UCSD-AML1 (cell line): Measurements from ENCODE around the gene TNFSF12.

Experiments
- DNase-seq: peaks from one replicate; lab custom pipeline; 2025; ENCODE audit not compliant: unreplicated experiment; lab: John Stamatoyannopoulos, UW

TNFSF12 gene, protein sequence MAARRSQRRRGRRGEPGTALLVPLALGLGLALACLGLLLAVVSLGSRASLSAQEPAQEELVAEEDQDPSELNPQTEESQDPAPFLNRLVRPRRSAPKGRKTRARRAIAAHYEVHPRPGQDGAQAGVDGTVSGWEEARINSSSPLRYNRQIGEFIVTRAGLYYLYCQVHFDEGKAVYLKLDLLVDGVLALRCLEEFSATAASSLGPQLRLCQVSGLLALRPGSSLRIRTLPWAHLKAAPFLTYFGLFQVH

DNA sequence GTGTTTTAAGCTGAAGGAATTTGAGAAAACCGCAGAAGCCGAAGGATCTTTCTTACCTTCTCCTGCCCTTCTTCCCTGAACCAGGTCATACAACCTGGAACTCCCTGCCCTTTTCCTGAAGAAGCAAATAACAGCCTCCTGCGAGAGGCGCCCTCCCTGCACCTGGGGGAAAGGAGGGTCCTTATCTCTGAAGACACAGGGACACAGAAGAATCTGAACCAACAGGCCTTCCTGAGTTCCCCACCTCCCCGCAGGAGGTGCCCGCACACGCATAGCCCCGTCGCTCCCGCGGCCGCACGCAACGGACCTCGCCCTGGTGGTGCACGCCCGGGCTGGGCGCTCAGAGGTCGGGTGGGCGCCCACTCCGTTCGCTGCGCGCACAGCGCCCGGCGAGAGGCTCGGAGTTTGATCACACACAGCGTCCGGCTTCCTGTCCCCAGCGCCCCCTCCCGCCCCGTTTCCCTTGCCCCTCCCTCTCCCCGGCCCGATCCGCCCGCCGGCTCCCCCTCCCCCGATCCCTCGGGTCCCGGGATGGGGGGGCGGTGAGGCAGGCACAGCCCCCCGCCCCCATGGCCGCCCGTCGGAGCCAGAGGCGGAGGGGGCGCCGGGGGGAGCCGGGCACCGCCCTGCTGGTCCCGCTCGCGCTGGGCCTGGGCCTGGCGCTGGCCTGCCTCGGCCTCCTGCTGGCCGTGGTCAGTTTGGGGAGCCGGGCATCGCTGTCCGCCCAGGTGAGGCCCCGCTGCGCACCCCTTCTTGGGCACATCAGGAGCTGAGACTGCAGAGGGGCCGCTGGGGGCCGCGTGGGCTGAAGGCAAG lies at the start of gene TNFSF12:
Gene TNFSF12, plus strand, starts transcription at position 474 of the 816 bp plus-strand sequence. Its CDS starts 96 bp downstream, at position 570.
- peak; percentile 51 for DNase-seq

GRCh38 chr17:7499161-7499560 lies 49.7 kb upstream of the TNFSF12 start:
- DNase-seq, result no peak

- DNase-seq, result no peak
Measured at GRCh38 chr17:7501729-7502128, 47.1 kb upstream of the TNFSF12 start.

DNA sequence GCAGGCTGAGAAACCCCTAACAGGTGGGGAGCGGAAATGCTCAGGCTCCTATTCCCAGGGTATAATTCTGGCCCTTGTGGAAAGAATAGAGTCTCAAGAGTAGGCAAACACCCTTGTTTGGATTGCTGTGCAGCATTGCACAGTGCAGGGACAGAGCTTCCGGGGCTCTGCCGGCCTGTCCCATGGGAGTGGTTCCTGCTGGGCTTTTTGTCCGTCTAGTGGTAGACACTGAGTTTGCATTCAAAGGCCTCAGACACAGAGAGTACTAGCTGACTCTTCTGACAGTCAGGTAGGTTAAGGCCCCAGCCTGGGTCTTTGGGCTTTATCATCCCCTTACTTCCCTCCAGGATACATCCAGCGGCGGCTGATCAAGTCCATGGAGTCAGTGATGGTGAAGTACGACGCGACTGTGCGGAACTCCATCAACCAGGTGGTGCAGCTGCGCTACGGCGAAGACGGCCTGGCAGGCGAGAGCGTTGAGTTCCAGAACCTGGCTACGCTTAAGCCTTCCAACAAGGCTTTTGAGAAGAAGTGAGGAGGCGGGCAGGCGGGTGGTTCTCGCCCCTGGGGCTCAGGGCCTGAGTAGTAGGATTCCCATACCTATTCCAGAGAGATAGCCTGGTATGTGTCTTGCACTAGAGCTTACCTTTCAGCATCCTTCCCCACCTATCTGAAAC lies 46.5 kb upstream of the TNFSF12 start:
- no peak for DNase-seq

- DNase-seq, result peak; percentile 28
Measured at GRCh38 chr17:7502987-7503386, 45.9 kb upstream of the TNFSF12 start.

DNA sequence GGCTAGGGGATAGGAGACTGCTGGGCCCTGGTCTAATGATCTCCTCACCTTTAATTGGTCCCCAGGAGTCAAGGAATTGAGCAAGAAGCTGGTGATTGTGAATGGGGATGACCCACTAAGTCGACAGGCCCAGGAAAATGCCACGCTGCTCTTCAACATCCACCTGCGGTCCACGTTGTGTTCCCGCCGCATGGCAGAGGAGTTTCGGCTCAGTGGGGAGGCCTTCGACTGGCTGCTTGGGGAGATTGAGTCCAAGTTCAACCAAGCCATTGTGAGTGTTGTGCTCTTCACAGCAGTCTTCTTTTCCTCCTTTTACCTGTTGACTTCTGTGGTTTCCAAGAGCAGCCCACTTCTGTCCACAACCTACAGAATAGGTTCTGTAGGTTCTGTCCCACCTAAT lies 45.3 kb upstream of the TNFSF12 start:
- no peak for DNase-seq

DNA sequence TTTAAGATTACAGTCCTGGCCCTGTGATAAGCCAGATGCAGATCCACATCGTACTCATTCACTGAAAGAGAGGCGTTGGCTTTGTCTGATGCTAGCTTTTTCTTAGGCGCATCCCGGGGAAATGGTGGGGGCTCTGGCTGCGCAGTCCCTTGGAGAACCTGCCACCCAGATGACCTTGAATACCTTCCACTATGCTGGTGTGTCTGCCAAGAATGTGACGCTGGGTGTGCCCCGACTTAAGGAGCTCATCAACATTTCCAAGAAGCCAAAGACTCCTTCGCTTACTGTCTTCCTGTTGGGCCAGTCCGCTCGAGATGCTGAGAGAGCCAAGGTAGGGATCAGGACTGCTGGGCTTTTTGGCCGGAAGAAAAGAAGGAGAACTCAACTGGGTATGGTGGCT lies 40.7 kb upstream of the TNFSF12 start:
- DNase-seq, result no peak

- no peak for DNase-seq
Measured at GRCh38 chr17:7508846-7509245, 40.0 kb upstream of the TNFSF12 start.

GRCh38 chr17:7509937-7510336 lies 38.9 kb upstream of the TNFSF12 start:
- no peak for DNase-seq

DNA sequence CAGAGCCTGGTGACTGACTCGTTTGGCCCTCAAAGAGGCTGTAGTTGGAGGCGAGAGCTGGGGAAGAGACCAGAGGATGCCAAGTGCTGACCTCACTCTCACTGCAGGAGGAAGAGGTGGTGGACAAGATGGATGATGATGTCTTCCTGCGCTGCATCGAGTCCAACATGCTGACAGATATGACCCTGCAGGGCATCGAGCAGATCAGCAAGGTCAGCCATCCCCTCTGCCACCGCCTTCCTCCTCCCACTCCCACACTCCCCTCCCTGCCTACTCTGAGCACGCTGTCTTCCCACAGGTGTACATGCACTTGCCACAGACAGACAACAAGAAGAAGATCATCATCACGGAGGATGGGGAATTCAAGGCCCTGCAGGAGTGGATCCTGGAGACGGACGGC lies 37.8 kb upstream of the TNFSF12 start:
- no peak for DNase-seq

- no peak for DNase-seq
Measured at GRCh38 chr17:7512105-7512504, 36.8 kb upstream of the TNFSF12 start.

DNA sequence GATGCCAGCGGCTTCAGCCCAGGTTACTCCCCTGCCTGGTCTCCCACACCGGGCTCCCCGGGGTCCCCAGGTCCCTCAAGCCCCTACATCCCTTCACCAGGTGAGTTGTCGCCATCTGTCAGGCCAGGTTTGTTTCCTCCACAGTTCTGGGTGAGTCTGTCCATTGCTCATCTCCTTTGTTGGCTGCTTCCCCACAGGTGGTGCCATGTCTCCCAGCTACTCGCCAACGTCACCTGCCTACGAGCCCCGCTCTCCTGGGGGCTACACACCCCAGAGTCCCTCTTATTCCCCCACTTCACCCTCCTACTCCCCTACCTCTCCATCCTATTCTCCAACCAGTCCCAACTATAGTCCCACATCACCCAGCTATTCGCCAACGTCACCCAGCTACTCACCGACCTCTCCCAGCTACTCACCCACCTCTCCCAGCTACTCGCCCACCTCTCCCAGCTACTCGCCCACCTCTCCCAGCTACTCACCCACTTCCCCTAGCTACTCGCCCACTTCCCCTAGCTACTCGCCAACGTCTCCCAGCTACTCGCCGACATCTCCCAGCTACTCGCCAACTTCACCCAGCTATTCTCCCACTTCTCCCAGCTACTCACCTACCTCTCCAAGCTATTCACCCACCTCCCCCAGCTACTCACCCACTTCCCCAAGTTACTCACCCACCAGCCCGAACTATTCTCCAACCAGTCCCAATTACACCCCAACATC lies 35.9 kb upstream of the TNFSF12 start:
- no peak for DNase-seq

DNA sequence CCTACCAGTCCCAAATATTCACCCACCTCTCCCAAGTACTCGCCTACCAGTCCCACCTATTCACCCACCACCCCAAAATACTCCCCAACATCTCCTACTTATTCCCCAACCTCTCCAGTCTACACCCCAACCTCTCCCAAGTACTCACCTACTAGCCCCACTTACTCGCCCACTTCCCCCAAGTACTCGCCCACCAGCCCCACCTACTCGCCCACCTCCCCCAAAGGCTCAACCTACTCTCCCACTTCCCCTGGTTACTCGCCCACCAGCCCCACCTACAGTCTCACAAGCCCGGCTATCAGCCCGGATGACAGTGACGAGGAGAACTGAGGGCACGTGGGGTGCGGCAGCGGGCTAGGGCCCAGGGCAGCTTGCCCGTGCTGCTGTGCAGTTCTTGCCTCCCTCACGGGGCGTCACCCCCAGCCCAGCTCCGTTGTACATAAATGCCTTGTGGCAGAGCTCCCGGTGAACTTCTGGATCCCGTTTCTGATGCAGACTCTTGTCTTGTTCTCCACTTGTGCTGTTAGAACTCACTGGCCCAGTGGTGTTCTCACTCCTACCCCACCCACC lies 34.9 kb upstream of the TNFSF12 start:
- DNase-seq, result no peak

GRCh38 chr17:7515911-7516610 lies 32.8 kb upstream of the TNFSF12 start:
- DNase-seq, result no peak

DNA sequence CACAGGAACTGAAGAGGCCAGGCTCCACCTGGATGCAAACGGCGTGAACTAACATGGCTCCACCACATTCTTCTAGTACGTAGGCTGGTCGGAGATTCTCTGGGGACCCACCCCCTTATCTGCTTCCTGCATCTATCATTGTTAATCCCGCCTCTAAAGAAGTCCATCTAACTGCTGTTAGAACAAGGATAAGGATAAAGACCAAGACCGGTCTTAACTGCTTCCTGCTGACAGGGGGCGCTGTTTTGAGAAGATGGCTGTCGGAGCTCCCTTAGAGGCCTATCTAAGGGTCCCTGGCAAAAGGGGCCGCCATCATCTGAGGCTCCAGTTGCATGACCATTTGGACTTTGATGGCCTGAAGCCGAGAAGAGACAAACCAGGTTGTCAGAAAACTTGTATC lies 25.8 kb upstream of the TNFSF12 start:
- DNase-seq, result peak; percentile 48

- DNase-seq, result no peak
Measured at GRCh38 chr17:7528842-7529241, 20.0 kb upstream of the TNFSF12 start.

DNA sequence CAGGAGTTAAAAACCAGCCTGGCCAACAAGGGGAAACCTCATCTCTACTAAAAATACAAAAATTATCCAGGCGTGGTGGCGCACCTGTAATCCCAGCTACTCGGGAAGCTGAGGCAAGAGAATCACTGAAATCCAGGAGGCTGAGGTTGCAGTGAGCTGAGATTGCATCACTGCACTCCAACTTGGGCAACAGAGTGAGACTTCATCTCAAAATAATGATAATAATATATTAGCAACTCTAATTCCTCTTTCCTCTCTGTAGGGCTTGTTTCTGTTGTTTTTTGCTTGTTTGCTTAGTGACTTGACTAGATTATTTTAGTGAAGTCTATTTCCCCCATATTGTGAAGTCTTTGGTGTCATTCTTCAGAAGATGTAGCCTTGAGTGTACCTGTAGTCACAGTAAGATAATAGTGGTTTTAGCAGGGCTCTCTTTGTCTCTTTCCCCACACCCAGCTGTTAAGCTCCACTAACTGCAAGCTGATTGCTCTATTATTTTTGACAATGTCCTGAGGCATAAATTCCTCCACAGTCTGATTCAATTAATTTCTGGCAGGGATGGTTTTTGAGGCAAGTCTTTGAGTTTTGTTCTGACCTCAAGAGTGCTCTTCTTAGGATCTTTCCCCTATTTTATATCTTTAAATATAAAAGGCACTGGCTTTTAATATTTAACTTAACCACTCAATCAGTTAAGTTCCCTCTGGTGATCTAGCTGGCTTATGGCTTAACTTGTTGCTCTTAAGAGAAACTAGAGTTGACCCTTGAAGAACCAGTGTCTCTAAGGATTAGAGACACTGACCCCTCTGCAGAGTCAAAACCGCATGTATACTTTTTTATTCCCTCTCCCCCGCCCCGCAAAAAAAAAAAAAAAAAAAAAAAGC lies 18.6 kb upstream of the TNFSF12 start:
- DNase-seq, result no peak

GRCh38 chr17:7538050-7538449 lies 10.8 kb upstream of the TNFSF12 start:
- no peak for DNase-seq

DNA sequence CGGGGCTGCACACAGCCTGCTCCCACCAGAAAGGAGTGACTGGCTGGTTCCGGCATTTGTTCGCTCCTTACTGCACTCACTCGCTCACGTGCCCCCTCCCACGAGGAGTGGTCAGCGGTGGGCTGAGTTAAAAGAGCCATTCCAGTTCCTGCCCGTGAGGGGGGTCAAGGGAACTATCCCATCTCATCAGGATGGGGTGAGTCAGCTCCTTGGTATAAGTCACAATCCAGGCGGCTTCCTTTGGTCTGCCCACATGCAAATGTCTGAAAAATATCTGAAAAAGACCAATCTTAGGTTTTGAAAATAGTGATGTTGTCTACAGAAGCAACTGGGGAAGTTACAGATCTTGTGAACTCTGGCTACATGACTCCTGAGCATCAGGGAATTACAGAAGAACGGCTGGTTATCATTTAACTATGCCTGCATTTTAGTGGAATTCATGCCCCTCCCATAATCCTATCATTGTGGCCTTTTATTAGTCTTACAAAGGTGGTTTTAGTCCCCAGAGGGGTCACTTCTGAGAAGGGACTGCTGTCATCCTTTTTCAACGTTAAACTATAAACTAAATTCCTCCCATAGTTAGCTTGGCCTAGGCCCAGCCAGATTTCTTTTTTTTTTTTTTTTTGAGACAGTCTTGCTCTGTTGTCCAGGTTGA lies 9.8 kb upstream of the TNFSF12 start:
- no peak for DNase-seq
